SIG-M5 (cell line): ENCODE data around the gene HEPH.
"Not testable (repeated sequence)": the region's sequence is repeated elsewhere in the genome, so short reads cannot be mapped to it uniquely, and the experiment has no call there.

ENCODE experiments used
- DNase-seq: peaks from one replicate; lab custom pipeline; 2025; lab: John Stamatoyannopoulos, UW

HEPH gene, protein sequence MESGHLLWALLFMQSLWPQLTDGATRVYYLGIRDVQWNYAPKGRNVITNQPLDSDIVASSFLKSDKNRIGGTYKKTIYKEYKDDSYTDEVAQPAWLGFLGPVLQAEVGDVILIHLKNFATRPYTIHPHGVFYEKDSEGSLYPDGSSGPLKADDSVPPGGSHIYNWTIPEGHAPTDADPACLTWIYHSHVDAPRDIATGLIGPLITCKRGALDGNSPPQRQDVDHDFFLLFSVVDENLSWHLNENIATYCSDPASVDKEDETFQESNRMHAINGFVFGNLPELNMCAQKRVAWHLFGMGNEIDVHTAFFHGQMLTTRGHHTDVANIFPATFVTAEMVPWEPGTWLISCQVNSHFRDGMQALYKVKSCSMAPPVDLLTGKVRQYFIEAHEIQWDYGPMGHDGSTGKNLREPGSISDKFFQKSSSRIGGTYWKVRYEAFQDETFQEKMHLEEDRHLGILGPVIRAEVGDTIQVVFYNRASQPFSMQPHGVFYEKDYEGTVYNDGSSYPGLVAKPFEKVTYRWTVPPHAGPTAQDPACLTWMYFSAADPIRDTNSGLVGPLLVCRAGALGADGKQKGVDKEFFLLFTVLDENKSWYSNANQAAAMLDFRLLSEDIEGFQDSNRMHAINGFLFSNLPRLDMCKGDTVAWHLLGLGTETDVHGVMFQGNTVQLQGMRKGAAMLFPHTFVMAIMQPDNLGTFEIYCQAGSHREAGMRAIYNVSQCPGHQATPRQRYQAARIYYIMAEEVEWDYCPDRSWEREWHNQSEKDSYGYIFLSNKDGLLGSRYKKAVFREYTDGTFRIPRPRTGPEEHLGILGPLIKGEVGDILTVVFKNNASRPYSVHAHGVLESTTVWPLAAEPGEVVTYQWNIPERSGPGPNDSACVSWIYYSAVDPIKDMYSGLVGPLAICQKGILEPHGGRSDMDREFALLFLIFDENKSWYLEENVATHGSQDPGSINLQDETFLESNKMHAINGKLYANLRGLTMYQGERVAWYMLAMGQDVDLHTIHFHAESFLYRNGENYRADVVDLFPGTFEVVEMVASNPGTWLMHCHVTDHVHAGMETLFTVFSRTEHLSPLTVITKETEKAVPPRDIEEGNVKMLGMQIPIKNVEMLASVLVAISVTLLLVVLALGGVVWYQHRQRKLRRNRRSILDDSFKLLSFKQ

DNA sequence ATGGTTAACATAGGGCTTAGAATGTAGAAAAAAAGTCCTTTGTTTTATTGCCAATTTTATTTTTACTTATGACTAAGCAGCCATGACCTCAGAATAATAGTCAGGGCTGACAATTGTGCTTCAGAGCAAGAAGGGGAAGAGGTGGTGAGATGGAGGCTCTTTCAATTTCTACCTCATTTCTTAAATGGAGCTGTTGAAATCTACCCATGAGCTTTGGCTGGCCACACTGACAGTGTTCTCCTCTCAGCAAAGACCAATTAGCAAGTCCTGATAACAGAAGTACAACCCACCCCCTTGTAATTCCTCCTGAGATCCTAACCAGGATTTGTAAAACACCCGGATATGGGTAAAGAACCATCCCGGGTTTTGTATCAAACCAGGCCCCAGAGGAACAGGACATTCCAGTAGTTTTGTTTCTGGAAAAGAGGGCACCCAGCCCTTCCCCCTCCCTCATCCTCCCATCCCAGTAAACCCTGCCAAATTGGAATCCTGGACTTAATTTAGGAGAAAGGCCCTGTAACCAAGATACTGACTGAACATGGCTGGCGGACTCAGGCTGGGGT lies at the start of gene HEPH:
Gene HEPH (plus strand): TSS at position 399 of the 563 bp plus-strand sequence. CDS start 6,324 bp downstream, outside the sequence.
- no peak for DNase-seq

DNA sequence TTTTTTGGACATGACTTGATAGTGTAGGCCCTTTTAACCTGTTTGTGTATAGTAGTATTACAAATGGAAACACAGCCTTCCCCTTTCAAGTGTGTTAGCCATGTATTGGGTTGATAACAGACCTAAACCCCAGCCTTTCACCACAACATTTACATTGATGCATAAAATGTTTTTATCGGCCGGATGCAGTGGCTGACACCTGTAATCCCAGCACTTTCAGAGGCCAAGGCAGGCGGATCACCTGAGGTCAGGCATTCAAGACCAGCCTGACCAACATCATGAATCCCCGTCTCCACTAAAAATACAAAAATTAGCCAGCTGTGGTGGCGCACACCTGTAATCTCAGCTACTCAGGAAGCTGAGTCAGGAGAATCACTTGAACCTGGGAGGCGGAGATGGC lies 45.3 kb upstream of the HEPH start:
- not testable (repeated sequence) for DNase-seq

DNA sequence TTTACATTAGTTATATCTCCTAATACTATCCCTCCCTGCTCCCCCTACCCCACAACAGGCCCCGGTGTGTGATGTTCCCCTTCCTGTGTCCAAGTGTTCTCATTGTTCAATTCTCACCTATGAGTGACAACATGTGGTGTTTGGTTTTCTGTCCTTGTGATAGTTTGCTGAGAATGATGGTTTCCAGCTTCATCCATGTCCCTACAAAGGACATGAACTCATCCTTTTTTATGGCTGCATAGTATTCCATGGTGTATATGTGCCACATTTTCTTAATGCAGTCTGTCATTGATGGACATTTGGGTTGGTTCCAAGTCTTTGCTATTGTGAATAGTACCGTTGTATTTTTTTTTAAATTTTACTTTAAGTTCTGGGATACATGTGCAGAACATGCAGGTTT lies 42.7 kb upstream of the HEPH start:
- DNase-seq, result not testable (repeated sequence)

DNA sequence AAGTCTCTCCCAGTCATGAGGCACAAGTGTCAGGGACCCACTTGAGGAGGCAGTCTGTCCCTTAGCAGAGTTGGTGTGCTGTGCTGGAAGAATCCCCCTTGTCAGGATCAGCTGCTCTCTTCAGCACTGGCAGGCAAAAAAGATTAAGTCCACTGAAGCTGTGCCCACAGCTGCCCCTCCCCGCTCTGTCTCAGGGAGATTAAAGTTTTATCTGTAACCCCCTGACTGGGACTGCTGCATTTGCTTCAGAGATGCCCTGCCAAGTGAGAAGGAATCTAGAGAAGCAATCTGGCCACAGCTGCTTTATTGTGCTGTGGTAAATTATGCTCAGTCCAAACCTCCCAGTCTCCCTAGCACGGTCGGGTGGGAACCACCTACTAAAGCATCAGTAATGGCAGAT lies 37.4 kb upstream of the HEPH start:
- no peak for DNase-seq

DNA sequence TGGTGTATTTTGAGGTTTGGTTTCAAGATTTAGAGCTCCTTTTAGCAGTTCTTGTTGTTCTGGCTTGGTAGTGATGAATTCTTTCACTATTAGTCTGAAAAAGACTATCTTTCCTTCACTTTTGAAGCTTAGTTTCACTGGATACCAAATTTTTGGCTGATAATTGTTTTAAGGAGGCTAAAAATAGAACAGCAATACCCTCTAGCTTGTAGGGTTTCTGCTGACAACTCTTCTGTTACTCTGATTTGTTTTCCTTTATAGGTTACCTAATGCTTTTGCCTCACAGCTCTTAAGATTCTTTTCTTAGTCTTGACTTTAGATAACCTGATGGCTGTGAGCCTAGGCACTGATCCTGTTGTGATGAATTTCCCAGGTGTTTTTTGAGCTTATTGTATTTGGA lies 33.6 kb upstream of the HEPH start:
- DNase-seq, result no peak

DNA sequence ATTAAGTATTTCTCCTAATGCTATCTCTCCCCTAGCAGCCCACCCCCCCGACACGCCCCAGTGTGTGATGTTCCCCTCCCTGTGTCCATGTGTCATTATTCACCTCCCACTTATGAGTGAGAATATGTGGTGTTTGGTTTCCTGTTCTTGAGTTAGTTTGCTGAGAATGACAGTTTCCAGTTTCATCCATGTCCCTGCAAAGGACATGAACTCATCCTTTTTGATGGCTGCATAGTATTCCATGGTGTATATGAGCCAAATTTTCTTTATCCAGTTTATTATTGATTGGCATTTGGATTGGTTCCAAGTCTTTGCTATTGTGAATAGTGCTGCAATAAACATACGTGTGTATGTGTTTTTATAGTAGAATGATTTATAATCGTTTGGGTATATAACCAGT lies 28.8 kb upstream of the HEPH start:
- DNase-seq, result not testable (repeated sequence)

DNA sequence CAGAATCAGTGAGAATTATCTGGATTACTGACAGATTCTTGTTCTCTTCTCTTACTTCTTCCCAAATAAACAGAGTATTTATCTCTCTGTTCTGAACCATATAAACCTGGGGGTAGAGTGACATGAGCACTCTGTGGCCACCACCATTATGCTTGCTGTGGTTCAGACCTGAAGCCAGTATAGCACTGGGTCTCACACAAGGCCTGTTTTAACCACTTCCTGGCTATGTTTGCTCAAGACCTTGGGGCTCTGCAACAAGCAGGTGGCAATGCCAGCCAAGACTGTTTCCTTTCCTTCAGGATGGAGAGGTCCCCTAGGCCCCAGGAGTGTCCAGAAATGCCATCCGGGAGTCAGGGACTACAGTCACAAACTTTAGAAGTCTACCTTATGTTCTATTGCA lies 21.7 kb upstream of the HEPH start:
- no peak for DNase-seq

DNA sequence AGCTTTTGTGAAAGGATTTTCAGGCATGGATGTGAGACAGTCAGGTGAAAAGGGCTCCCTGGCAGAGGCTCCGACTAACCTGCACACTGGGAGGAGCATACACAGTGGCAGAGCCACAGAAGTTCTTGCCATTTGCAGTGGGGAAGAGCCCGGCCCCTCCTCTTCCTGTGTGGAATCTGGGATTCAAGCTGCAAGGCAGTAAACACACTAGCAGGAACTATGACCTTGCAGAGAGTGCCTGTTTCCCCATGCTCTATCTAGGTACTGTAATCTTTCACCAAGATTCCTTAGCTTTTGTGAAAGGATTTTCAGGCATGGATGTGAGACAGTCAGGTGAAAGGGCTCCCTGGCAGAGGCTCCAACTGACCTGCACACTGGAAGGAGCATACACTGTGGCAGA lies 19.8 kb upstream of the HEPH start:
- no peak for DNase-seq

DNA sequence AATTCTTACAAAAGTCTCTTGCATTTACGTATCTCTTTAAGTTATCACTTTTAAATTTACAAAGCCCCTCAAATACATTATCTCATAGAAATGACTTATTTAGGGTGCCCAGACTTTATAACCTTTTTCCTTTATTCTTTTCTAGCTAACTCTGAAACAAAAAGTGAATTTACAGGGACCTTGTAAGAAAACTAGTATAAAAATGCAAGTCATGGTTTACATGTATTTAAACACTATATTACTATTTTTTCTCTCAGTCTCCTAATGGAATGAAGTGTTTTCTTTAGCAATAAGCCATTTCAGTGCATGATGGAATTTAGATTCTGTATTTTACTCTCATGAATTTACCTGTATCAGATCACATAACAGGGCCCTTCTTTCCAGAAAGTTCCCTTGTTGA lies 14.5 kb upstream of the HEPH start:
- DNase-seq, result no peak

DNA sequence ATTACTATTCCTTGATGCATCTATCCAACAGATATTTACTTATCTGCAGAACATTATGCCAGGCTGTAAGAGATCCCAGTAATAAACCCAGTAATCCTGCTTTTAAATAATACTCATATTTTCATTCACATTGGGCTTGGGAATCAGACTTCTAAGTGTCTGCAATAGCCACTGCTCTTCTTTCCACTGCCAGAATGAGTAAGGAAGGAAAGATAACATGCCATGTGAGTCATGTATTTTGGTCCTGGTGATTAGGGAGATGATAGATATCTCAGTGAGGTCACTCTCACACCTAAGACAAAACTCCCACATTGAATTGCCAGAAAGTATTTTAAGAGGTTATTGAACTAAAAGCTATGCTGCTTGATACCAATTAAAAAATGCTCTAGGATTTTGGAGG lies 13.9 kb upstream of the HEPH start:
- no peak for DNase-seq

DNA sequence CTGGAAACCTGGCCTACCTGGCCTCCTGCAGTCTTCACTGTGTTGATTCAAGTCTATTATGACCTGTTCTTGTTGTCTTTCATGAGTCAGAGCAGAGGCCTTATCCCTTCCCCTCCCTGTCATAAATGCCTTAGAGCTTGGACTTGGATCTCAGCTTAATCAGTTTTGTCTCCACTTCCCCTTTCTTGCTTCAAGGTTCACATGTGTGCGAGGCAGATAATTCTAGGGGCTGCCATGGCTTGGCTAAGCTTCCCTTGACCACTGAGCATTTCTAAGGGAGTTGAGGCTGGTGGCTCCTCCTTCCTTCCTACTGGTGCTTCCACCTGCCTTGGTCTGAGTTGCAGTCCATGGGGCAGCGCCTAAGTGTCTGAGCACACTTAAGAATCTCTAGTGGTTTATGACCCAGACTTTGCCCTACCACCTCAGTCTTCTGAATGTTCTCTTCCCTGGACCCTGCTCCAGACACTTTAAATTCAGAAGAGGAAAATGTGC lies 1.7 kb upstream of the HEPH start:
- DNase-seq, result no peak

DNA sequence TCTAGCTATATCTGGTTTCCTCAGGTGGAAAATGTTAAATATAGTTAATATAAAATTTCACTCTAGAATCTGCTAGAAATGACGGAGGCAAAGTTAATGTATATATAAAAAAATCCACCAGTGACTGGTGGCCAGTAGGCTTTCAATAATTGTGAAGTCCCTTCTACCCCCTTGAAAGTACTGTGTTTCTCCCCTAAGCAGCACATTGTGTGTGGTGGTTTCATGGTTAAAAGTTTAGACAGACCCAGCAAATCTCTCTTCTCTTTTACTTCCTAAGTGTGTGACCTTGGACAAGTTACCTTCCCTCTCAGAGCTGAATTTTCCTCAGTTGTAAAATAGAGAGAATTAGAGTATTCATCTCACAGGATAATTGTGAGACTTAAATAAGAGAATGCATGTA lies 600 bp upstream of the HEPH start:
- no peak for DNase-seq

DNA sequence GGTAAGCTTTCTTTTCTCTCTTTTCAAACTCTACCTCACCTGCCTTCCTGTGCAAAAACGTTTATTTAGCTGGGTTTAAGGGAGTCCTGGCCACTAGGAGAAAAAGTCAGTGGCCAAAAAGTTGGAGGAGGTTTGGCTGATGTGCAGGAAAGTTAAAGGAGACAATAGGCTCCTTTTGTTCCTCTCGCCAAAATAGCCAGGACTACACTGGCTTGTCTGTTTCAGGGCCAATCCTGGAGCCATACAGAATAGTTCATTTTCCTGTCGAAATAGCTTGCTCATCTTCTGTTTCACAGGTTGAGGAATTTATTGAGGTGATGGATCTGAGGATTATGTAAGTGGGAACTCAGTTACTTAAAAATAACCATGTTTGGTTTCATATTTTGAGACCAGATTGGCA lies 423 bp downstream of the HEPH start:
- DNase-seq, result no peak

DNA sequence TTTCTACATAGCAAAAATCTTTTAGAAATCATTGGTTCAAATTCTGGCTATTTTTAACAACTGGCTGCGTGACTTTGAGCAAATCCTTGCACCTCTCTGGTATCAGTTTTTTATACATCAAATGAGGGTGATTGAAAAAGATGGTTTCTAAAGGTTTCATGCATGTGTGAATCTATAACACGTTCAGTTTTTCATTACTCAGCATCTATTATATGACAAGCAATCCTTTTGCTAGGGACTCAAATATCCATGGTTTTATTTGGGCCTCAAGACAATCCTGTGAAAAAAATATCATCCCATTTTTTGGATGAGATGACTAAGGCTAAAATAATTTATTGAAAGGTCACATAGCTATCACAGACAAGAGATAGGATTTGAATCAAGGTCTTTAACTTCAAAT lies 884 bp downstream of the HEPH start:
- DNase-seq, result no peak

DNA sequence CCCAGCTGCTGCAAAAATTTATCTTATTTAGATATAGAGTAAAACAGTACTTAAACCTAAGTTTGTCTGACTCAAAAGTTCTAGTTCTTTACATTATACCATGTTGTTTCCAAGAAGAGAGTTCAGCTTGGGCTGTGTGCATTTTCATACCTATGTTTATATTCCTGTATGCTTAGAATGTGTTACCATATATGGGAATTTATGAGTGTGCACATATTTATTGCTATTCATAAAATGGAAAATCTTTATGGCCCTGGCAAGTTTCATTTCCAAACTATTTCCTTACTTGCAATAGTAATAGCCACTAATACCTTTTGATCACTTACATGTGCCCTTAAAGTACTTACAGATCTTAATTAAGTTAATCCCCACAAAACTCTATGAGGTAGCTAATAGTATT lies 2.6 kb downstream of the HEPH start:
- DNase-seq, result no peak

DNA sequence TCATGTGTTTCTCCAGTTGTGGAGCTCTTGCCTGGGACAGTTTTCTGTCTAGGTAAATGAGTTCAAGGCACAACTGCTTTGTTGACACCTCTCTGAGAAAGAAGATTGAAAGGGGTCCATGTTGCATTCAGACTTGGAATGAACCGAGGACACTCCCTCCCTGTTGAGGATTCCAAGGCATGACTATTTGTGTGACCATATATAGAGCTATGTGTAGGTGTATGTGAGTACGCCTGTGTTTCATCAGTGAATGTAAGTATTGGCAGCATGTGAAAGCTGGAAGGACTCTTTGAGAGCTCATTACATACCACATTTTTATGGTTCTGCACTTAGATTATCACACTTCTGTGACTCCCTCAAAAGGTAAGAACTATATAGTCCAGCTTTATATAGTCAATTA lies 3.4 kb downstream of the HEPH start:
- DNase-seq, result no peak

DNA sequence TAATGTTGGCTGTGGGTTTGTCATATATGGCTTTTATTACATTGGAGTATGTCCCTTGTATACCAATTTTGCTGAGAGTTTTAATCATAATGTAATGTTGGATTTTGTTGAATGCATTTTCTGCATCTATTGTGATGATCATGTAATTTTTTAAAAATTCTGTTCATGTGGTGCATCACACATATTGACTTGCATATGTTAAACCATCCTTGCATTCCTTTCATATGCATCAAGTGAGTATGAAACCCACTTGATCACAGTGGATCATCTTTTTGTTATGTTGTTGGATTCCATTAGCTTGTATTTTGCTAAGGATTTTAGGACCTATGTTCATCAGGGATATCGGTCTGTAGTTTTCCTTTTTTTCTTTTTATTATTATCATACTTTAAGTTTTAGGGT lies 12.1 kb downstream of the HEPH start:
- DNase-seq, result no peak

DNA sequence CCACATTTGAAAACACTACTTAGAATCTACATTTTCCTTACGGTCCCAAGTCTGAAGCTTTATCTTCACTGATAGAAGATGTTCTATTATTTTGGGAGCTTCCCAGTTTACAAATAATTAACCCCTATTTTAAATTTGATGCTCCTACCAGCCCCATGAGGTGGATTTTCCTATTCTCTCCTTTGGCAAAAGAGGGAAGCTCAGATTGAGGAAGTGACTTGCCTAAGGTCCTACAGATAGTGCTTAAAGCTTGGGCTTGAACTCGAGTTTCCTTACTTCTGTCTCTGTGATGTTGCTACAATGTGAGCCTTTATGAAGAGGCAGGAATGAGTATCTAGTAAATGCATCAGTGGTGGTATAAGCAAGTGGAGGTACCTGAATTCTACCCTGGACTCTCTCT lies 27.5 kb downstream of the HEPH start:
- no peak for DNase-seq

DNA sequence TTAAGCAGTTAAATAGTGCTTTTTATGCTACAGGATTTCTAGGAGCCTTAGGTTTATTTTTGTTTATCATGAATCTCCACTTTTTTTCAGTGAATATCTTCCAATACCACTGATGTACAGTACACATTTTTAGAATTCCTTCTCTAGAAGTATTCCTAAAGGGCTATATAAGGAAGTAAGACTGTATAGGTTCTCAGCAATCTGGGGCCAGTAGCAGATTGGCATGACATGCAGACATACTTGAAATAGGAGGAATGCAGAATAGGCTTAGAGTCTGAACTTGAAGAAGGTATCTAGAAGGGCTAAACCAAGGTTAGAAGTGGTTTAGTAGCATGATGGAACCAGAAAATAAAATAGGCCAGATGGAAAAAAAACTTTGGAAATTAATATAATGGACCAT lies 29.8 kb downstream of the HEPH start:
- no peak for DNase-seq

DNA sequence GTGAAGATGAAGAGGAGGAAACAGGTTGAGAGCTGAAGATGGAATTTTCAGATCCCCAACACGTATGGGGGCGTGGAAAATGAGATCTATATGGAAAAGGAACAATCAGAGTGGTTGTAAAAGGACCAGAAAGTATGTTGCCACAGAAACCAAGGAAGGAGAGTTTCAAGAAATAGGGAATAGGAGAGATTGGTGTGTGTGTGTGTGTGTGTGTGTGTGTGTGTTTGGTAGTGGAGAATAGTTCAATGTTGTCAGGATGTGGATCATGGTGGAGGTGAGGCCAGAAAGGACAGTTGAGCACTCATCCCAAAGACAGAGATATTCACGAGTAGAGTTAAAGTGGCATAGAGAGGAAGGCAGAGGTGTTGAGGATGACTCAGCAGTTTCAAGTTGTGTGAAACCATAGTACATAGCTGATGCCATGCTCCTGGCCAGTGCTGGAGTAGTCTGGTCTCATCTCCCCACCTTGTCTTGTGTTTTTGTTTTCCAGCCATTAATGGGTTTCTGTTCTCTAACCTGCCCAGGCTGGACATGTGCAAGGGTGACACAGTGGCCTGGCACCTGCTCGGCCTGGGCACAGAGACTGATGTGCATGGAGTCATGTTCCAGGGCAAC lies 36.1 kb downstream of the HEPH start:
- no peak for DNase-seq

DNA sequence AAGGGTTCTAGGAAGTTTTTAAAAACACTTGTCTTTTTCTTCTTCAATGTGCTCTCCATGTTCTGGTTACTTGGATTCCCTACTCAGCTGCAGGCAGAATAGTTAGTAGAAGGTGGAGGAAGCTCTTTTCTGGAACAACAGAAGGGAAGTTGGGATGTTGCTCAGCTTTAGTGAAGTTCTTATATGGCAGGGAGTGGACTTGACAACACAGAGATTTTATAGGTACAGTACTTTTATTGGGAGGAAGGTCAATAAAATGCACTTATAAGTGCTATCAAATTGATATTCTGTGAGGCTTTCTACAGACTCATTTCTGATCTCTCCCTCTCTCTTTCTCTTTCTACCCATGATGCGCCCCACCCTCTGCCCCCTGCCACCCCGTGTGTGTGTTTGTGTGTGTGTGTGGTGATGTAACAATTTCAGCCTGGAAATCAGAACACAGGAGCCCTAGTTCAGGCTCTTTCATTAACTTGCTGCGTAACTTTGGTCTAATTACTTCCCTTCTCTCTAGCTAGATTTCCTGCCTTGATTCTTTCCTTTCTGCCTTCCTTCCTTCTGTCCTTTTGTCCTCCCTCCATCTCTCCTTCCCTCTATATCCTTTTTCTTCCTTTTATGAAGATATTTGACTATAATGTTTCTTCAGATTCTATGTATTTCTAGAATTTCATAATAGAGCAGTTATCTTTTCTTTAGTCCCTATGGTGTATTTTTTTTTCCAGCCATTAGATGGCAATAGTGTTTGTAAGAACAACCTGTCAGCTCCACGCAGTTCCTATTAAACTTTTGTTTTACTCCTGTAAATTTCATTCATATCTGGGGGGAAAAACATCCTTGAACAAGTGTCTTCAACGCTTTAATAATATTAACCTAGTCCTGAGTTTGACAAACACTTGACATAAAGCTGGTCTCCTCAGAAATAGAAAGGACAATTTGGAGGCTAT lies 37.1 kb downstream of the HEPH start:
- no peak for DNase-seq
